Testis (tissue), 2 donors: ENCODE data around the gene KLK15.

Source experiments
- CTCF ChIP-seq, 3 experiments: fragments of 450-650 bp in 2 of 3; fragments of 200-600 bp in 1 of 3; sonication (generic) in 1 of 3; IDR thresholded peaks; one replicate each; pipeline ENCODE4 v1.5.1; 2016 to 2019; ENCODE audit warnings: antibody characterized with exemption in 3 of 3, mild to moderate bottlenecking in 2 of 3, moderate library complexity in 1 of 3
- POLR2A ChIP-seq: fragments of 450-650 bp; IDR thresholded peaks from one replicate; pipeline ENCODE4 v1.6.1; 2017; ENCODE audit warnings: antibody characterized with exemption, mild to moderate bottlenecking, moderate library complexity

- no peak for TF ChIP-seq CTCF (IDR thresholded peaks at IDR 0.05)
- TF ChIP-seq POLR2A = no peak
Observed at GRCh38 chr19:50837300-50837699, 3.9 kb upstream of the KLK15 start.
